KBM-7 (cell line): ENCODE measurements around the gene BIK.

Experiments
- DNase-seq: peaks from one replicate; pipeline ENCODE4 v3.0.0-alpha.2; 2015
- in situ Hi-C: fragments of 300-500 bp; cut with MboI; formaldehyde crosslinking; loops from 2 replicates; pipeline ENCODE4 v1.14.3; 2020; ENCODE audit warnings: low sequenced_read_pairs, low pct_unique_long_range_greater_than_20kb, mixed read lengths

Gene BIK

DNA sequence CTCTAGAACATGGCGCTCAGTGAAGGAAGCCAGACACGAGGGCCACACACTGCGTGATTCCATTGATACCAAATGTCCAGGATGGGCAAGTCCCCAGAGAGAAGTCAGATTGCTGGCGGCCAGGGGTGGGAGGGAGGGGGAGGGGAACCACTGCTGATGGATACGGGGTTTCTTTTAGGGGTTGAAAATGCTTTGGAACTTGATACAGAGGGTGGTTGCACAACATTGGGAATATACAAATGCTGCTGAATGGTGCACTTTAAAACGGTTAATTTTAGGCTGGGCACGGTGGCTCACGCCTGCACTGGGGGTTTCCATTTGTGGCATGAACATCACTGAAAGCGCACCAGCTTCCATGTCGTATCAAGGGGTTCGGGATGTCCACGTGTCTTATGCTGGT, 45.9 kb downstream of the BIK start:
- in situ Hi-C loops = no loop called here
- no peak for DNase-seq

DNA sequence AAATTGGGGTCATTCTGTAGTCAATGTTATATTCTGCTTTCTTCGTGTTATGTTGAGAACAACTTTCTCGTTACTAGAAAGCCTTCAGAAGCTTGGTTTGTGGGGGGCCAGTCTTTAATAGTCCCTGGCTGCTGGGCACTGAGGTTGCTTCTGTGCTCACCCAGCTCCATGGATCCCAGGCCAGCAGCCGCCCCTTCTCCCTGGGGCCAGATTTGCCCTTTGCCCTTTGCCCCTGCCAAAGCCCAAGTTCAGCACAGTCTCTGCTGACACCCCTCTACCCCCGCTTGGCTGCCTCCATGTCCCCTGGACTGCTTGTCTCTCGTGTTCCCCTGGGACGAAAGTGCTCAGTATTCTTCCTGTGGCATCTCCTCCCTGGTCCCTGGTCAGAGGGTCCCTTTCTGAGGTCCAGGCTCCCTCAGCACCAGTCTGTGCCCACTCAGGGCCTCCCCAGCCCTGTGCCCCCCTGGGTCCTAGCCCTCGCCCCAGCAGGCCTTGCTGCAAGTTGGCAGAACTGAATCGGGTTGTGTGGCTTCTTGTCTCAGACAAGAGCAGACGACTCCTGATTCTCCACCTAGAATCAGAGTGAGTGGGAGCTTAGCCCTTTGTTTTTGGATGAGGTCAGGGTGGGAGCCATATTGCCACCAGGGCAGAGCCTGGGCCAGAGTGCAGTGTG, 47.5 kb downstream of the BIK start:
- in situ Hi-C loops = no loop called here
- no peak for DNase-seq

DNA sequence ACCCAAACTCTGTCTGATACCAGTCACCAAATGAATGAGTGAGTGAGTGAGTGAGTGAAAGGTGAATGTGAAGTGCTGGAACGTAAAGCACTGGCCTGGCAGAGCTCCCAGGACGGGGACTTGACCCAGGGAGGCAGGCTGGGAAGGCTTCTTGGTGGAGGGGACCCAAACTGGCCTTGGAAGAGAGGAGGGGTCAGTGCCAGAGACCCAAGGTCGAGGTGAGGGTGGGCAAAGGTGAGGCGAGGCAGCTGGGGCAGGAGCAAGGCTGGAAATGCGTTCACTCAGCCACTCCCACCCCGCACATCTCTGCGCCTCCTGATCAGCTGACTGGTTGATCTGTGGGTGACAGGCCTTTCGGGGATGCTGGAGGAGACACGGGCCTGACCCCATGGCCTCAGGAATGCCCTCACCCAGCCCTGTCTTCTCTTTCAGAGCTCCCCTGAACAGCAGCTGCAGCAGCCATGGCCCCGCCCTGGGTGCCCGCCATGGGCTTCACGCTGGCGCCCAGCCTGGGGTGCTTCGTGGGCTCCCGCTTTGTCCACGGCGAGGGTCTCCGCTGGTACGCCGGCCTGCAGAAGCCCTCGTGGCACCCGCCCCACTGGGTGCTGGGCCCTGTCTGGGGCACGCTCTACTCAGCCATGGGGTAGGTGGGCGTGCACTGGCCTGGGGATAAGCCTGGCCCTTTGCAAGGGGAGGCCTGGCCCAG, 48.4 kb downstream of the BIK start:
- no peak for DNase-seq
- in situ Hi-C loops = no loop called here

DNA sequence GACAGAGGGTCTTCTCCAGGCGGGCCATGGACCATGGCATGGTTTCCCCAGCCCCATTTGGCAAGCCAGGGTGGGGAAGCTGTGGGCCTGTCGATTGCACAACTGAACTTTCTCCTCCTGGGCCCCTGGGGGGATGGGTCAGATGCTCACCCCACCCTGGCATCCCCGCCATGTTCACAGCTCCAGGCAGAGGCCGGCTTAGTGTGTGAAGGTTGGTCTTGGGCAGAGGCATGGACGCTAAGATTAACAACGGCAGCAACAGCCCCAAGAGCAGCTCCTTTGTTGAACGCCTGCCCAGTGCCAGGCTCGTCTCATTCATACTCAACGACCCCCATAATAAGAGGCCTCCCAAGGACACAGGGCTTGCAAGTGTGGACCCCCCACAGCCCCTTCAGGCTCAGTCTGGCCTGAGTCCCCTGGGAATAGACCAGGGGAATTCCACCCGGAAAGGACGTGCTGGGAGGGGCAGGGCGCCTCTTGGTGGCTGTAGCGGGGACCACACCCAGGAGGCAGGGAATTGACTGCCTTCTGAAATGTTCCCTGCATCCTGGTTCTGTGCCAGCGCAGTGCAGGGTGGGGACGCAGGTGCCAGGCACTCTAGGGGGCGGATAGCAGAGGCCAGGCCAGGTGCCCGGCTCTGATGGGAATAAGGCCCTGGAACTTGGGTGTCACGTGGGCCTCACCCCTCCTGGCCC, 49.1 kb downstream of the BIK start:
- in situ Hi-C loops = no loop called here
- no peak for DNase-seq

DNA sequence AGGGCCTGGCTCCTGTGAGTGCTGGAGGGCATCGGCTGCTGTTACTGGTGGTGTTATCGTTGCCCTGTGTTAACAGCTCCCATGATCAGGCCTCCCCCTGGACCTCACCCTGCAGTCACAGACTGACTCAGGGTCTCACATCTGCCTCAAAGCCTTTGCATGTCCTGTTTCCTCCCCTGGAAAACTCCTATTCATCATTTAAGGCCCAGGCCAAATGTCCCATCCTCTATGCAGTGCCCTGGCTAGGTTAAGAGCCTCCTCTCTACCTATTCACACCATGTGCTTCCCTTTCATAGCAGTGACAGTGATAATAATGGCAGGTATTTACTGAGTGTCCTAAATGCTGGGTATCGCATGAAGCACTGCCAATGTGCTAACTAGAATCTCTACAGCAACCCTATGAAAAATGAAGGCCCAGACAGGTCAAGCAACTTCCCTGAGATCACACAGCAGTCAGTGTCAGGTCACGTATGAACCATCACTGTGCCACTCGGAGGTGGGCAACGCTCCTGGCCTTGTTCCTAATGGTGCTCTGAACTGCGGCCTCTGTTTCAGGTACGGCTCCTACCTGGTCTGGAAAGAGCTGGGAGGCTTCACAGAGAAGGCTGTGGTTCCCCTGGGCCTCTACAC, 50.1 kb downstream of the BIK start:
- DNase-seq = no peak
- in situ Hi-C loops = no loop called here

DNA sequence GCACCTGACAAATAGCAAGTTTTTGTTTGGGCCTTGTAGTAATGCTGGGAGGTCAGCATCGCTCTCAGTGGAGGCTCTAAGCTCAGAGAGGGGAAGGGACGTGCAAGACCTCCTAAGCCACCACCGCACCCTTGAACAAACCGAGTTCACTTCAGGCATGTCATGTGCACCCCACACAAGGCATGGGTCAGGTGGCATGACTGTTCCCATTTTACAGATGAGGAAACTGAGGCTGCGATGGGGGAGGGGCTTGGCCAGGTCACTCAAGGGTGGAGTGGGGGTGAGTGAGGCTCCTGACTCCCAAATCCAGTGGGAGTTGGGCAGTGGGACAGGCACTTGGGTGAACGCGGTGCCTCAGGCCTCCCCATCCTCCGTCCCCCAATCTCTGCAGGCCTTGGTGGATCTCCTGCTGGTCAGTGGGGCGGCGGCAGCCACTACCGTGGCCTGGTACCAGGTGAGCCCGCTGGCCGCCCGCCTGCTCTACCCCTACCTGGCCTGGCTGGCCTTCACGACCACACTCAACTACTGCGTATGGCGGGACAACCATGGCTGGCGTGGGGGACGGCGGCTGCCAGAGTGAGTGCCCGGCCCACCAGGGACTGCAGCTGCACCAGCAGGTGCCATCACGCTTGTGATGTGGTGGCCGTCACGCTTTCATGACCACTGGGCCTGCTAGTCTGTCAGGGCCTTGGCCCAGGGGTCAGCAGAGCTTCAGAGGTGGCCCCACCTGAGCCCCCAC, 52.0 kb downstream of the BIK start:
- in situ Hi-C loops = no loop called here
- DNase-seq = no peak

DNA sequence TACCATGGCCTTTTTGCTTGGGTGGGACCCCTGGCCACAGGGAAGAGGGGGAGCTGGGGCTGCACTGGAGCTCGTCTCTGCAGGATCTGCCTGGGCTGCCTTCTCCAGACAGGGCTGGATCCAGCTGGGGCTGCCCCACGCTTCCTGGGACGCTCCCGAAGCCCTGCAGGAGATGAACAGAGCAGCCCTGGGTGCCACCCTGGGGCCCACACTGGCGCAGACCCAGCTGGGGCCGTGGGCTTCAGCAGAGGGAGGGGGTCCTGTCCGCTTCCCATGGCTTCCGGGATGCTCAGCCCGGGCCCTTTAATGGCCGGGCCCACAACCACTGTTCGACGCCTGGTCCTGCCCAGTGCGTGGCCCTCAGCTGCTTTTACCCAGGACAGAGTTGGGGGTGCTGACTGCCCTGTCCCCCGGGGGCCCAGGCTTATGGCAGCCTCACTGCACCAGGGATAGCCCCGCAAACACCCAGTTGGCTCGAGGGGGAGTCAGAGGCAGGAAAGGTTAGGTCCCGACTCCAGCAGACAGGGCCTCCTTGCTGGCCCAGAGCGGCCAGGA, 52.8 kb downstream of the BIK start:
- in situ Hi-C loops = no loop called here
- DNase-seq = no peak

DNA sequence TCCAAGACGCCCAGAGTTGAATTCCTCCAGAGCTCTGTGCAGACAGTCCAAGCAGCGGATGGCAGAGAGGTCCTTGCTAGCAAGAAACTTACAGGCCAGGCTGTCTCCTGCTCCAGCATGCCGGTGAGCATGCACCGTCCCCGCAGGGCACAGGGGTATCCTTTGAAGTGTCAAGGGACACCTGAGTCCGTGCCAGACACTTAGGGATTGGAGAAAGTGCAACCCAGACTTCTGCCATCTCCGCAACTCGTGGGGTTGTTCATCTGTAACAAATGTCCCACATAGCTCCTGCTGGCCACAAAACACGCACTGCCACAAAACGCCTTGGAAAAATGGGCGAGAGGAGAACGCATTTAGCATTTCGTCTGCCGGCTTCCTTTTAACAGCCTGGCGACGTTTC, 54.1 kb downstream of the BIK start:
- DNase-seq = peak; percentile 38
- in situ Hi-C loops = no loop called here

DNA sequence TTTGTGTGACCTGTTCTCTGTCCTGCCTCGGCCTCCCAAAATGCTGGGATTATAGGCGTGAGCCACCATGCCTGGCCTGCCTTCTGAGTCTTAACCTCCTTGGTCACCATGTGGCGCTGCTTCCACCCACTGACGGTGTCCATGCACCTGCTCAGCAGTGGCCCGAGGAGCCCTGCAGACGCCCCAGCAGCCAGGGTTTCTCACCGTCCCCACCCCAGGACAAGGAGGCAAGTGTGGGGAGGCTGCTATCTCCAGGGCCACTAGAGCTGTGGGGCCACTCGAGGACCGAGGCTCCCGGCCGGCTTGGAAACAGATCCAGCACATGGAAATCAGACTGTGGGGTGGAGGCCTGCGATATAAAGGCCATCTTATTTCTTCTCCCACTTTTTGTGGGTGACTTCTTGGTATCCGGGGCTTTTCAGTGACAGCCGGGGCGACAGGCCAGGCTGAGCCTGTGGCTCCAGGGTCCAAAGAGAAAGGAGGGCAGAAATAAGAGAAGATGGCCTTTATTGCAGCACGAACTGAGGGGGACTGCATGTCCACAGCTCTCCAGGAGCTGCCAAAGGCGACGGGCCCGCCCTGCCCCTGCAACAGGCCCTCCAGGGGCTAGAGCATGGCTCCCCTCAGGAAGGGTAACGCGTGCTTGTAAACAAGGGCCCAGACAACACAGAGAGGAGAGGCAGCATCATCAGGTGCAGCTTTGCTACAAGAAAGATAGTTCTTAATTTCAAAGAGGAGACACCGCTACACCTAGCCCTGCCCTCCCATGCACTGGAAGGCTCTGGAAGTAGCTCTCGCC, 55.8 kb downstream of the BIK start:
- in situ Hi-C loops = no loop called here
- DNase-seq = no peak

DNA sequence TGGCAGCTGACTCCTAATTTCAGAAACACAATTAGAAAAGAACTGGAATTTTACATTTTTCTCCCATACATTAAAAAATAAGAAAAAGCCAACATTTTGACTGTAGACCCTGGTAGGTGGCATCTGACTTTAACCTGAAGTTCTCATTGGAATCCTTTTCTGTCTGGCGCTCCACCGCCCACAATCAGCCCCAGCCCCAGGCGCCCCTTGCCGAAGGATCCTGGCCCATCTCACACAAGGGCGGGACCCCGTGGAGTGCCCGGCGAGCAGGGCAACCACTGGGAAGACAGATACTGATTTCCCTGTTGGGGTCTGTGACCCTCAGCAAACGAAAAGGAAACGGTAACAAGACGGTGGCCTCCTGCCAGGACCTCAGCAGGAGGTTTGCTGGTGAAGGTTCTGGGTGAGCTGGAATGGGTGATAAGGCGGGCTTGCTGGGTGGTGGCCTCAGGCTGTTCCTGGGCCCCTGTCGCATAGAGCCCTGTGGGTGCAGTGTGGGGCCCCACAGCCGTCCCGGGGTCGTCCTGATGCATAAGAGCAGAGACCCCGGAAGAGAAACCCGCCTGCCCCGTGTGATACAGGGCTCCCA, 56.5 kb downstream of the BIK start:
- in situ Hi-C loops = no loop called here
- DNase-seq = no peak

DNA sequence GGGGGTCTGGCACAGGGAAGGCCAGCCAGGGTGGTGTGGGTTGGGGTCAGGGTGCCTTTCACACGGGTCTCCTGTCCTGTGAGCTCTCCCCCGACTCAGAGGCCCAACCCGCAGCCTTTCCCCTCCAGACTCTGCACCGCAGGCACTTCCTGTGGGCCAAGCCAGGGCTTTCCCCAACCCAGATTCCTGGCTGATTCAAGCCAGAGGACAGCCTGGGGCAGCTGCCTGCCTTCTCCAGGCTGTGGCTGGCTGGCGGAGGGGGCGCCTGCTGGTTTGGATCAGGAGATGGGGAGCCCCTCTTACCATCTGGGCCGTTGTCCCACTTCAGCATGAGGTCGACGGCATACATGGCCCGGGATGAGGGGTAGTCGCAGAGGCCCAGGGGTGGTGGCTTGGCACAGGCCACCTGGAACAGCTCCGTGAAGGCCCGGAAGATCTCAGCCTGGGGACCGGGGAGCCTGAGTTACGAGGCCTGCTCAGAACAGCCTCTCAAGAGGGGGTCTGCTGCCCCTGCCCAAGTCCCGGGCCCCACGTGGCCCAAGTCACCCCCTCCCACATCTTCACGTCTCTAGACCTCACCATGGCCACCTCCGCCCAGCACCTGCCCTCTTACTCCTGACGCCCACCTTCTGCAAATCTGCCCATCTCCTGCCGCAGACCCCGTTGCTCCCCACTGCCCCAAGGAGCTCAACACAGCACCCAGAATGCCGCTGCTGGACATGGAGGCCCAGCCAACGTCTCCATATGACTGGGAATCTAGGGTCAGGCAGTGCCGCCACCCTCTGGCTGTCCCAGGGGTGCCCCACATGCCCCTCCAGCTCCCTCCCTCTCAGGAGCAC, 58.1 kb downstream of the BIK start:
- DNase-seq = no peak
- in situ Hi-C loops = no loop called here

DNA sequence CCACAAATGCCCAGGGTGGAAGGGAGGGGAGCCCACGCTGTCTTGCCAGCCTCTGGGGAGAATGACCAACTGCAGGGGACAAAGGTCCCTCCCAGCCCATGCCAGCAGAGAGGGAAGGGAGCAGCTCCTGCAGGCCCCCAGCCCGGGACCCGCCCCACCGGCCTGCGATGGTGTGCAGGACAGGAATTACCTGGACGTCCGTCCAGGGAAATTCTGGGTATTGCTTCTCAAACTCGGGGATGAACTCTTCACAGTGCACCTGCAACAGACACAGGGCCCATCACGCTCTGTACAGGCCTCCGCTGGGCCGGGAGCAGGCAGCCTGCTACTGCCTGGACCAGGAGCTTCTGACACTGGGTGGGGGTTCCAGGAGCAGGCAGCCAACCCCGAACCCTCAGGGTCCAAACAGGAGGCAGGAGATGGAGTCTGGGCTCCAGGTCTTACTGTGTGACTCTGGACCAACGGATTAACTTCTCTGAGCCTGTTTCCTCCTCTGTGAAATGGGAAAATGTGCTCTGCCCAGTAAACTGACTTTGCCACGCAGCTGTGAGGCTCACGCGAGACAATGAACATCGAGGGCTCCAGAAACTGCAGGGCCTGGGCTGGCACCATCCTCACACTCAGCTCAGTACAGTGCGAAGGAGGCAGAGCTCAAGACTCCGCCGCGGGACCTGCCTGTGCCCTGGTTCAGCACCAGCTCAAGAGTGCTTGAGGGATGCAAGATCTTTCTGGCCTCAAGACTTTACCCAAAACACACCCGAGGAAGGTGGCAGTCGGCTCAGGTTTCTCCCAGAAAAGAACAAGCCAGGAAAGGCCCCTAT, 59.0 kb downstream of the BIK start:
- no peak for DNase-seq
- in situ Hi-C loops = no loop called here

DNA sequence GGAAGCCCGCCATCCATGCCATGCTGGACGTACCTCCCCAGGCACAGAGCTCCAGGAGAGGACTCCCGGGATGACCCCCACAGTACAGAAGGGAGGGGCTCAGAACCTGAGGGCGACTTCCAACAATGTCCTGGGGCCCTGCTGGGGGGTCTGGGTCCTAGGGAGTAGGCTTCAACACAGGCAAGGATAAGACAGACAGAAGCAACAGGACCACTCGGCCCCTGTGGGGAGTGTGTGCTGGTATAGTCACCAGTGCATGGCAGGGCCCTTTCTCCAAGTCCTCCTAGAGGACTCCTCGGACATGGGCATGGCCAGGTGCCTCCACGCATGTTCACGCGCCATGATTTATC, 59.6 kb downstream of the BIK start:
- in situ Hi-C loops = no loop called here
- DNase-seq = no peak

DNA sequence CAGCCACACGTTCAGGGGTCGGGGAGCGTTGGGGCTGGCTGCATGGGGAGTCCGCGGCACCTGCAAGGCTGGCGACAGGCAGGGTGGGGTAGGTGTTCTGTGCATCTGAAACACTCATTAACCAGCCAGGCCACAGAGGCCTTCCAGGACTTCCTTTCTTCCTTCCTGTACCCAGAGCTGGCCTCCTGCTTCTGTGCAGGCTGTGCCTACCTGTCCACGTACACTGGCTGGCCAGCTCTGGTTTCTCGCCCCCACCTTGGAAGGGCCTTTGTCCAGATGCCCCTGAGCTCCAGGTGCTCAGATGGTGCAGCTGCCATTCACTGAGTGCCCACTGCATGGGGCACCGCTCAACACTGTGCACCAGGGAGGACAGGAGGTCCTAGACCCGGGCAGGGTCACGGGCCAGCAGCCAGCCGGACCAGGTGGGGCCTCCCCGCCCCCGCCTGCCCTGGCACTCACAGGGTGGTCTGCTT, 60.5 kb downstream of the BIK start:
- in situ Hi-C loops = no loop called here
- DNase-seq = no peak

DNA sequence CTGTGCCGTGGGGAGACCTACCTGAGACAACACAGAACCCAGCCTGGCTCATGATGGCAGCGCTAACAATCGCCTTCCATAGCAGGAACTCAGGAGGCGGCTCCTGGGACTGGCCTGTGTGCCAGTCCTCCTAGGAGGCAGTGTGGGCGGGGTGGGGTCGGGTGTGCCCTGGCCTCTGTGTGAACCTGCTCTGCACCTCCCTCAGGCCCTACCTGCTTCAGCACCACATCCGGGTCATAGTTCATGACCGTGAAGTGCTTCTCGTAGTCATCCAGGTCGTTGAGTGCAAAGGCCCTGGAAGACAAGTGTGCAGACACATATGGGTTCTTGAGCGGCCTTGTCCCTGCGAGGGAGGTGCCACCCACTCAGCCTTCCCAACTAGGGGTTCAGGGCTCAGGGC, 61.1 kb downstream of the BIK start:
- DNase-seq = no peak
- in situ Hi-C loops = no loop called here

DNA sequence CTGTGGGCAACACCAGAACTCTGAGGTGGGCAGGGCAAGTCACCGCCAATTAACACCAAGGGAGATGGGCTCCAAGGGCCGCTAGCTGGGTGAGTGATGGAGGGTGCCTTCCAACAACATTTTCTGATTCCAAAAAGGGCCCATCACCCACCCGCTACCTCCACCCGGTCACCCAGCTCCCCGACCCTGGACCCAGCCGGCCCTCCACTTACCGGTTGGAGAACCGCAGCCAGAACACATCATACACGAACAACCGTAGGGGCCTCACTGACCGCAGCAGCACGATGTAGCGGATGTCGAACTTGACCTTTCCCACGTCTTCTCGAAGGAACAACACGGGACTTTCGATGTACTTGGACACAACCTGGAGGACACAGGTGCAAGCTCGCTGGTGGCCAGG, 61.6 kb downstream of the BIK start:
- in situ Hi-C loops = no loop called here
- no peak for DNase-seq
